ENCODE measurements around the gene CLEC16A. TPM values are rescaled to one million over a fixed set of nuclear protein-coding genes. Genes with fewer than 3 reads are reported as not detected.
A peak's percentile ranks its signal among the peaks of the same experiment; 100 is the strongest.

CLEC16A gene
- total and polyA plus RNA-seq, 9 of the 15 experiments (the other 6 are each of a cell fraction or from before 2014, with no cell fraction given), result 1.00 to 22.3 (median 10.0) TPM

DNA sequence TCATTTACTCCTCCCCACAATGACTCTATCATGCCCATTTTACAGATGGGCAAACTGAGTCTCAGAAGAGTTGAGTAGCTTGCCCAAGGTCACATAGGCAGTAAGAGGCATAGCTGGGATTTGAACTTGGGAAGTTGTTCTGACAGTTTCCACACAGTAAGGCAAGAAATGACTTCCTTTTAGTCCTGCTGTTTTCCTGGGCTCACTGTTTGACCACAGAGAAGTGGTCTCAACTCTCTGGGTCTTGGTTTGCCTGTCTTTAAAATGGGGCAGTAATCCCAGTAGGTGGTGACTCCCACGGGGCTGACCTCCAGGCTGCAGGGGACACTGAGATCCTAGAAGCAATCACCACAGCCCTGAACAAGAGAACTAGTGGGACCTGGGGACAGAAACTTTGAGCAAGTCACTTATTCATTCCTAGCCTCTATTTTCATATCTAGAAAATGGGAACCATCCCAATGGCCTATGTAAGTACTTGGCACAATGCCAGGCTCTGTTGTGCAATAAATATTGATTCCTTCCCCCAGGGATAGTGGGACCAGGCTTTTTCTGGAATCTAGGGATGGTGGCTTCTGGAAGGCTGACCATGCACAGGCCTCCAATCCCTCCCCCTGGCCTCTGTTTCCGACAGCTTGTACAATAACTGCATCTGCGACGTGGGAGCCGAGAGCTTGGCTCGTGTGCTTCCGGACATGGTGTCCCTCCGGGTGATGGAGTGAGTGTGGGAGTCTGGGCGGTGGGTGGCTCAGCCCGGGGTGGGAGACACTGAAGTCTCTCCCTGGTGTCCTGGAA lies 22.6 kb upstream of the CLEC16A start:
- Histone ChIP-seq H3K79me2 (ENCODE audit: control insufficient read depth, insufficient read depth, low read length) (no peaks in the 10 kb centered on the region), H2AFZ (ENCODE audit: low read depth, low read length) (no peak overlapping the region), H4K20me1 (replicated peaks; ENCODE audit: control insufficient read depth, insufficient read depth, low read length) (no peaks in the 10 kb centered on the region; the same call in 1 of the 2 replicates), H3K4me3 (no peak overlapping the region), H3K36me3 (ENCODE audit: control insufficient read depth, insufficient read depth, low read length) (peaks cover under 1% of the 10 kb centered on the region; the same call in 1 of the 3 replicates), H3K9me1 (ENCODE audit: control insufficient read depth, insufficient read depth, low read length) (no peaks in the 10 kb centered on the region), H3K9ac (ENCODE audit: insufficient read depth in 1 of 2, low read depth in 2 of 2, low read length in 2 of 2) (0 out of 4 replicates have a peak overlapping the region, but pooled peaks of 1 of the 2 experiments have one; percentile 15), H3K27ac (ENCODE audit: extremely low read depth, low read depth, low read length) (no peak overlapping the region), H3K4me2 (ENCODE audit: insufficient read depth, low read length) (no peak overlapping the region), H3K27me3 (ENCODE audit: control insufficient read depth in 2 of 2, insufficient read depth in 2 of 2, low read length in 2 of 2) (no peaks in the 10 kb centered on the region), H3K4me1 (replicated peaks in 1 of 2; ENCODE audit: control insufficient read depth in 2 of 2, insufficient read depth in 2 of 2, low read length in 2 of 2) (peaks cover 3 to 13% of the 10 kb centered on the region in 2 experiments; a peak in 2 of 5 replicates), H3K9me3 (replicated peaks; ENCODE audit: control insufficient read depth, insufficient read depth, low read depth, low read length) (no peaks in the 10 kb centered on the region)
- in situ Hi-C loops (cut with MboI) (no loop called here), intact Hi-C loops (cut with micrococcal nuclease) (no loop called here)
- DNase-seq (ENCODE audit: extremely low read depth in 1 of 4, low spot score in 3 of 4) (no peak), ATAC-seq (no peak), FAIRE-seq (no peak)
- POLR2A ChIA-PET, result interaction anchor here (0.6 to 1.2 kb wide), 5 partner anchors 14 to 334 kb away, joined by 3 to 5 read pairs (median 3); partner anchors contain the start of gene NUBP1
- WGBS (ENCODE audit: insufficient coverage, low coverage, missing lambda C conversion rate), result 71% methylated on average over 10 of the region's 10 CpGs
- BruUV-seq (replicated peaks), result no TSS peak
- CTCF ChIA-PET (ENCODE audit: low intra/inter-chr PET ratio), result no interaction called here
- peak; percentile 54; the same call in 1 of the 2 replicates for TF ChIP-seq HDAC2 (IDR thresholded peaks at IDR 0.05)
- TF ChIP-seq SNRNP70 (optimal IDR thresholded peaks at IDR 0.05; ENCODE audit: low read depth, low read length), result no peak
- TF ChIP-seq ADNP (tag; IDR thresholded peaks at IDR 0.05), result peak; percentile 91
- TF ChIP-seq, protein P1, sequence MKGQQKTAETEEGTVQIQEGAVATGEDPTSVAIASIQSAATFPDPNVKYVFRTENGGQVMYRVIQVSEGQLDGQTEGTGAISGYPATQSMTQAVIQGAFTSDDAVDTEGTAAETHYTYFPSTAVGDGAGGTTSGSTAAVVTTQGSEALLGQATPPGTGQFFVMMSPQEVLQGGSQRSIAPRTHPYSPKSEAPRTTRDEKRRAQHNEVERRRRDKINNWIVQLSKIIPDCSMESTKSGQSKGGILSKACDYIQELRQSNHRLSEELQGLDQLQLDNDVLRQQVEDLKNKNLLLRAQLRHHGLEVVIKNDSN (CRISPR knock-in tag; IDR thresholded peaks at IDR 0.05), result no peak
- peak; percentile 88 for TF ChIP-seq SMARCA5 (IDR thresholded peaks at IDR 0.05)
- TF ChIP-seq, protein P2, sequence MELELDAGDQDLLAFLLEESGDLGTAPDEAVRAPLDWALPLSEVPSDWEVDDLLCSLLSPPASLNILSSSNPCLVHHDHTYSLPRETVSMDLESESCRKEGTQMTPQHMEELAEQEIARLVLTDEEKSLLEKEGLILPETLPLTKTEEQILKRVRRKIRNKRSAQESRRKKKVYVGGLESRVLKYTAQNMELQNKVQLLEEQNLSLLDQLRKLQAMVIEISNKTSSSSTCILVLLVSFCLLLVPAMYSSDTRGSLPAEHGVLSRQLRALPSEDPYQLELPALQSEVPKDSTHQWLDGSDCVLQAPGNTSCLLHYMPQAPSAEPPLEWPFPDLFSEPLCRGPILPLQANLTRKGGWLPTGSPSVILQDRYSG (tag; conservative IDR thresholded peaks at IDR 0.05; ENCODE audit: low read depth), result no peak
- peak; percentile 88 for TF ChIP-seq CEBPB (tag; IDR thresholded peaks at IDR 0.05)
- TF ChIP-seq, protein P3, sequence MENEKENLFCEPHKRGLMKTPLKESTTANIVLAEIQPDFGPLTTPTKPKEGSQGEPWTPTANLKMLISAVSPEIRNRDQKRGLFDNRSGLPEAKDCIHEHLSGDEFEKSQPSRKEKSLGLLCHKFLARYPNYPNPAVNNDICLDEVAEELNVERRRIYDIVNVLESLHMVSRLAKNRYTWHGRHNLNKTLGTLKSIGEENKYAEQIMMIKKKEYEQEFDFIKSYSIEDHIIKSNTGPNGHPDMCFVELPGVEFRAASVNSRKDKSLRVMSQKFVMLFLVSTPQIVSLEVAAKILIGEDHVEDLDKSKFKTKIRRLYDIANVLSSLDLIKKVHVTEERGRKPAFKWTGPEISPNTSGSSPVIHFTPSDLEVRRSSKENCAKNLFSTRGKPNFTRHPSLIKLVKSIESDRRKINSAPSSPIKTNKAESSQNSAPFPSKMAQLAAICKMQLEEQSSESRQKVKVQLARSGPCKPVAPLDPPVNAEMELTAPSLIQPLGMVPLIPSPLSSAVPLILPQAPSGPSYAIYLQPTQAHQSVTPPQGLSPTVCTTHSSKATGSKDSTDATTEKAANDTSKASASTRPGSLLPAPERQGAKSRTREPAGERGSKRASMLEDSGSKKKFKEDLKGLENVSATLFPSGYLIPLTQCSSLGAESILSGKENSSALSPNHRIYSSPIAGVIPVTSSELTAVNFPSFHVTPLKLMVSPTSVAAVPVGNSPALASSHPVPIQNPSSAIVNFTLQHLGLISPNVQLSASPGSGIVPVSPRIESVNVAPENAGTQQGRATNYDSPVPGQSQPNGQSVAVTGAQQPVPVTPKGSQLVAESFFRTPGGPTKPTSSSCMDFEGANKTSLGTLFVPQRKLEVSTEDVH (IDR thresholded peaks at IDR 0.05; ENCODE audit: low read depth, partially characterized antibody), result no peak
- no peak for TF ChIP-seq SETDB1 (IDR thresholded peaks at IDR 0.05; ENCODE audit: low read length)
- no peak for TF ChIP-seq NFATC3 (IDR thresholded peaks at IDR 0.05)
- TF ChIP-seq NFIX (CRISPR knock-in tag; IDR thresholded peaks at IDR 0.05; ENCODE audit: low read depth), result peak; percentile 93
- TF ChIP-seq RBM34 (IDR thresholded peaks at IDR 0.05; ENCODE audit: borderline replicate concordance, insufficient read depth, low read length), result no peak
- TF ChIP-seq CHD2 (IDR thresholded peaks at IDR 0.05; ENCODE audit: low read depth, low read length), result no peak
- no peak for TF ChIP-seq STAG1 (CRISPR knock-in tag; IDR thresholded peaks at IDR 0.05; ENCODE audit: borderline replicate concordance)
- no peak for TF ChIP-seq TARDBP (IDR thresholded peaks at IDR 0.05)
- TF ChIP-seq, protein P4, sequence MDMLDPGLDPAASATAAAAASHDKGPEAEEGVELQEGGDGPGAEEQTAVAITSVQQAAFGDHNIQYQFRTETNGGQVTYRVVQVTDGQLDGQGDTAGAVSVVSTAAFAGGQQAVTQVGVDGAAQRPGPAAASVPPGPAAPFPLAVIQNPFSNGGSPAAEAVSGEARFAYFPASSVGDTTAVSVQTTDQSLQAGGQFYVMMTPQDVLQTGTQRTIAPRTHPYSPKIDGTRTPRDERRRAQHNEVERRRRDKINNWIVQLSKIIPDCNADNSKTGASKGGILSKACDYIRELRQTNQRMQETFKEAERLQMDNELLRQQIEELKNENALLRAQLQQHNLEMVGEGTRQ (CRISPR knock-in tag; IDR thresholded peaks at IDR 0.05), result no peak
- peak; percentile 93 for TF ChIP-seq RBM25 (IDR thresholded peaks at IDR 0.05; ENCODE audit: low read depth, low read length, severe bottlenecking)

All from K562 (cell line).